Activated T-helper 2 cell treated with anti-CD3 and anti-CD28 coated beads, Interferon-gamma antibody, Interleukin-2, Interleukin-4, amounts not matched to agents 10 μg/mL and 5 μg/mL and 100 μg/mL, durations not matched to agents 14 hours and 24 hours and 36 hours (primary cell): Measurements from ENCODE around the gene IGSF23. TPM values are rescaled to one million over a fixed set of nuclear protein-coding genes. Genes with fewer than 3 reads are reported as not detected.
"Not testable (repeated sequence)": the region's sequence is repeated elsewhere in the genome, so short reads cannot be mapped to it uniquely, and the experiment has no call there.

ENCODE experiments used
- DNase-seq: peaks from one replicate; pipeline ENCODE4 v3.0.0; 2021; ENCODE audit warnings: low spot score
- H3K27ac Mint-ChIP-seq: one replicate; pipeline ENCODE4 v1.8.0; 2021; ENCODE audit warnings: mixed read lengths
- H3K27me3 Mint-ChIP-seq: one replicate; pipeline ENCODE4 v1.8.0; 2021; ENCODE audit warnings: low read depth, mixed read lengths
- H3K36me3 Mint-ChIP-seq: one replicate; pipeline ENCODE4 v1.8.0; 2021; ENCODE audit warnings: low read depth, mixed read lengths
- H3K4me1 Mint-ChIP-seq: one replicate; pipeline ENCODE4 v1.8.0; 2021; ENCODE audit warnings: low read depth, mixed read lengths
- H3K4me3 Mint-ChIP-seq: one replicate; pipeline ENCODE4 v1.8.0; 2021; ENCODE audit warnings: low read depth, mild to moderate bottlenecking, moderate library complexity, mixed read lengths
- H3K9me3 Mint-ChIP-seq: one replicate; pipeline ENCODE4 v1.8.0; 2021; ENCODE audit warnings: mixed read lengths
- intact Hi-C: fragments of 100-400 bp; cut with micrococcal nuclease; formaldehyde crosslinking; loops from one replicate; pipeline ENCODE4 v1.15.1; 2023
- total RNA-seq: library from RNA; stranded (reverse); gene quantifications from 2 replicates; pipeline ENCODE4 v1.2.3, GENCODE V29; 2022

Gene IGSF23
- total RNA-seq, 1 donor from 2014 or later, result not detected

DNA sequence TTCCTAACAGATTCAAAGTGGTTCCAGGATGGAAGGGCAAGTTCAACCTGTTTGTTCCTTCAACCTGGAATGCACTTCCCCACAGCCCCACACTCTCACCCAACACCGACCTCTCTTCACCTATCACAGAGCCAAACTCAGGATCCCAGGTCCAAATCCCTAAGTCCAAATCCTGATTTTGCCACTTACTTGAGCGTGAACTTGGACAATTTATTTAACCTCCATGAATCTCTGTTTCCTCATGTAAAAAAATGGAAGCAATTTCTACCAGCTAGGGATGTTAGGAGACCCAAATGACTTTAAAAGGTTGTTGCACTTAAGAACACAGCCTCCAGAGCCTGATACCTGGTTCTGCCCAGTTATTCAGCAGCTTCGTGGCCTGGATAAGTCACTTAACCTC is 5.4 kb upstream of the IGSF23 start:
- intact Hi-C loops, result no loop called here
- Mint-ChIP-seq H3K4me3 (no peak overlapping the region), H3K4me1 (peaks cover 2% of the 10 kb centered on the region), H3K36me3 (no peaks in the 10 kb centered on the region), H3K27ac (no peak overlapping the region), H3K27me3 (no peaks in the 10 kb centered on the region), H3K9me3 (peaks cover 8% of the 10 kb centered on the region)
- DNase-seq, result no peak

DNA sequence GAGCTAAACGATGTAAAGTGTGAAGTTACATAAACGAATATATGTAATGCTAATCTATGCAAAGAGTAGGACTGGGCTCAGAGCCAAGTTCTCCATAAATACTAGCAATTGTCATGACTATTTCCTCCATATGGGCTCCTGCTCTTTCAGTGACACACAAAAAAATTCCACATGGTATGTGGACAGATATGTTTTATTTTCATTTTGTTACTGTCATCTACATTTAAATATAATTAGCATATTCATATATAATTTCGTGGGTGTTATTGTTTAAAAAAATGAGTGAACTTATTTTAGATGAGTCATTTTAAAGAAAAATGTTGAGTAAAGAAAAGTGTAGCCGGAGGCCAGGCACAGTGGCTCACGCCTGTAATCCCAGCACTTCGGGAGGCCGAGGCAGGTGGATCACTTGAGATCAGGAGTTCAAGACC is 5.0 kb upstream of the IGSF23 start:
- DNase-seq, result no peak
- no peak overlapping the region for H3K4me3 Mint-ChIP-seq
- no peaks in the 10 kb centered on the region for H3K27me3 Mint-ChIP-seq
- H3K27ac Mint-ChIP-seq, result no peak overlapping the region
- H3K4me1 Mint-ChIP-seq, result peaks cover 2% of the 10 kb centered on the region
- peaks cover 5% of the 10 kb centered on the region for H3K9me3 Mint-ChIP-seq
- intact Hi-C loops, result no loop called here
- no peaks in the 10 kb centered on the region for H3K36me3 Mint-ChIP-seq

DNA sequence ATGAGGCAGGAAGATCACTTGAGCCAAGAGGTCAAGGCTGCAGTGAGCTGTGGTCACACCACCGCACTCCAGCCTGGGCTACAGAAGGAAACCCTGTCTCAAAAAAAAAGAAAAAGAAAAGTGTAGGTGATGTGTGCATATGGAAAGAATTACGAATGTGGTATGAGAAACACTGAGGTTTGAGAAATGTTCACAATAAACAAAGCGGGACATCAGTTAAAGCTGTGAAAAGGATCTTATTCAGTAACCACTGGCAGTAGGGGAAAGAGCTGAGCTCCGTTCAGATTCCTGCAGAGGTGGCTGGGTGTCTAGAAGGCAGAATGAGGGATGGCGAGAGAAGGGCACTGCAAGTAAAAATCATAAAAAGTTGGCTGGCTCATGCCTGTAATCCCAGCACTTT is 4.1 kb upstream of the IGSF23 start:
- DNase-seq, result no peak
- no peak overlapping the region for H3K27ac Mint-ChIP-seq
- no peak overlapping the region for H3K4me3 Mint-ChIP-seq
- H3K4me1 Mint-ChIP-seq, result peaks cover 2% of the 10 kb centered on the region
- H3K36me3 Mint-ChIP-seq, result no peaks in the 10 kb centered on the region
- H3K27me3 Mint-ChIP-seq, result no peaks in the 10 kb centered on the region
- intact Hi-C loops, result no loop called here
- H3K9me3 Mint-ChIP-seq, result peaks cover 5% of the 10 kb centered on the region

DNA sequence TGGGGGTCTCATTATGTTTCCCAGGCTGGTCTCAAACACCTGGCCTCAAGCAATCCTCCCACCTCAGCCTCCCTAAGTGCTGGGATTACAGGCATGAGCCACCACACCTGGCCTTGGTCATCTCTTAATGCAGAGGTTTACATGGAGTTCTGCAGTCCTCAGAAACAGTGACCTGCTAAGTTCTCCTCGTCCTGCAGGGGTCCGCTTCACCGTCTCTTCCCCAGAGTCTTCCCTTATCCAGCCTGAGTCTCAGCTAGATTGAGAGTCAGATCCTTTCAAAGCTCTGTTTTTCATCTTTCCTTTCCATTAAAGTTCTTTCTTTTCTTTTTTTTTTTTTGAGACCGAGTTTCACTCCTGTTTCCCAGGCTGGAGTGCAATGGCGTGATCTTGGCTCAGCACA is 2.9 kb upstream of the IGSF23 start:
- H3K27me3 Mint-ChIP-seq, DNase-seq, H3K4me1 Mint-ChIP-seq, H3K27ac Mint-ChIP-seq, intact Hi-C loops, H3K4me3 Mint-ChIP-seq, H3K9me3 Mint-ChIP-seq, H3K36me3 Mint-ChIP-seq: not testable (repeated sequence)

DNA sequence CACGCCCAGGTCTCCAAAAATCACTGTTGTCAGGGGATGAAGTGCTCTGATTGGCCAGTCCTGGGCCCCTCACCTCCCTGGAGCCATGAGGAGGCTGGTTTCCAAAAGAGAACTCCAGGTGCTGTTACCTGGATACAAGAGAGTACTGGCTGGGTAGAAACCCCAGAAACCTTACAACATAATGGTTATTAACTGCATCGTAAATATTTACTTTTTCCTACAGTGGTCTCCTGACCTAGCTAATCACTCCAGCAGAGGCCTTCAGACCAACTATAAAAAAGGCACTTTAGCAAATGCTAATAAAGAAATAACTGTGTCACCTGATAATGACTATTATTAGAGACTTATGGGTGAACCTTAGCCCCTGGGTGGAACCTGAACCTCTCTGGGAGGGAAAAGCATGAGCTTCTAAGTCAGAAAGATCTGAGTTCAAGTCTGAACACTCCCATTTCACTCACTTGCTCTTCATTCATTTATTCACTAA is 1.5 kb upstream of the IGSF23 start:
- Mint-ChIP-seq H3K4me1 (peaks cover 2% of the 10 kb centered on the region), H3K4me3 (no peak overlapping the region), H3K36me3 (no peaks in the 10 kb centered on the region), H3K9me3 (peaks cover 5% of the 10 kb centered on the region), H3K27me3 (no peaks in the 10 kb centered on the region), H3K27ac (no peak overlapping the region)
- DNase-seq, result no peak
- intact Hi-C loops, result no loop called here

DNA sequence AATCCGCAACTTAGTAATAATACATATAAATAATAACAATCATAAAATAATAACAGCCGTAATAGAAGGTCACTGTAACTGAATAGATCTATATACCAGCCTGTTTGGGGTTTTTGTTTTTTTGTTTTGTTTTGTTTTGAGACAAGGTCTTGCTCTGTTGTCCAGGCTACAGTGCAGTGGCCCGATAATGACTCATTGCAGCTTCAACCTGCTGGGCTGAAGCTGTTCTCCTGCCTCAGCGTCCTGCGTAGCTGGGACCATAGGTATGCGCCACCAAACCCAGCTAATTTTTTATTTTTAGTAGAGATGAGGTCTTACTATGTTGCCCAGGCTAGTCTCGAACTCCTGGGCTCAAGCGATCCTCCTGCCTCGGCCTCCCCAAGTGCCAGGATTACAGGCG is 950 bp downstream of the IGSF23 start:
- H3K27me3 Mint-ChIP-seq, result no peaks in the 10 kb centered on the region
- DNase-seq, result no peak

DNA sequence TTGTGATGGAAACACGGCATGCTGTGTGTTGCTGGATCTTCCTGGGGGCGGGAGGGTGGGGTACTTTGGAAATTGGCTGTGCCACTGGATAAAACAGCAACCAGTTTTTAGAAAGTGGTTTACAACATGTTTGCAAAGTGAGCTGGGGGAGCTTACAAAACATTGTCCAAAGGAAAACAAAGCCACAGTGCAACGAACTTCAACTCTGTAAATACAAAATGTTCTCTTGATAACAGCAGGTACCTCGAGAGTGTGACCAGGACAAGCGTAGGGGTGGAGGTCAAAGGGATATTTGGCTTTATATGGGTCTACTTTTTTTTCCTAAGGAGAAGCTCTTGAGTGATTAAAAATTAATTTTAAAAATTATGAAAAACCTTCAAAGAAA is 2.5 kb downstream of the IGSF23 start:
- Mint-ChIP-seq H3K4me1 (no peaks in the 10 kb centered on the region), H3K36me3 (no peaks in the 10 kb centered on the region), H3K27me3 (no peaks in the 10 kb centered on the region), H3K27ac (no peak overlapping the region), H3K9me3 (no peaks in the 10 kb centered on the region), H3K4me3 (no peak overlapping the region)
- no peak for DNase-seq
- intact Hi-C loops, result no loop called here

More for the DNA sequence above, 950 bp downstream of the IGSF23 start:
- Mint-ChIP-seq H3K4me3 (no peak overlapping the region), H3K36me3 (no peaks in the 10 kb centered on the region), H3K9me3 (no peaks in the 10 kb centered on the region), H3K4me1 (no peaks in the 10 kb centered on the region), H3K27ac (no peak overlapping the region)
- intact Hi-C loops, result no loop called here

DNA sequence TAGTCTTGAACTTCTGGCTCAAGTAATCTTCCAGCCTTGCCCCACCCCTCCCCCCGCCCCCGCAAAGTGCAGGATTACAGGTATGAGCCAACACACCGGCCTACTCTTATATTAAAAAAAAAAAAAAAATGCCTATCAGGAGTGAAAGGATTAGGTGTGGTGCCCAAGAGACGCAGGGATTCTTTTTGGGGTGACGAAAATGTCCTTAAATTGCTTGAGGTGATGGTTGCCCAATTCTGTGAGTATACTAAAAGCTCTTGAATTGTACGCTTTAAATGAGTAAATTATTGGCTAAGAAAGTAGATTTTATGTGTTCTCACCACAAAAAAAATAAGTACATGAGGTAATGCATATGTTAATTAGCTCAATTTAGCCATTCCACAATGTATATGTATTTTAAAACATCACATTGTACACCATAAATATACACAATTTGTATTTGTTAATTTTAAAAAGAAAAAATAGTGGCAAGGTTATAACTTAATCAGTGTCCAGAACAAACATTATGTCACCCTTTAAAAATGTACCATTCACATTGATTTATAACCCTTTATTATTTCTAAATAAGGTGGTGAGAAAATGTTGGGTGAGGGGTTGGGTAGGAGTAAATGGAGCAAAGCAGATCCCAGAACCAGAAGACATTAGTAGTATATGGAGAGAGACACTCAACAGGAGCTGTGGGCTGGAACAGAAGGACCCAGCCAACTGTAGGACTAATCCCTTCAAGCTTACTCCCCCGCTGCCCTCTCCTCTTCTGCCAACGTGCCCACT is 3.9 kb downstream of the IGSF23 start:
- no peaks in the 10 kb centered on the region for H3K36me3 Mint-ChIP-seq
- intact Hi-C loops, result no loop called here
- no peak overlapping the region for H3K4me3 Mint-ChIP-seq
- H3K27me3 Mint-ChIP-seq, result no peaks in the 10 kb centered on the region
- H3K4me1 Mint-ChIP-seq, result no peaks in the 10 kb centered on the region
- no peaks in the 10 kb centered on the region for H3K9me3 Mint-ChIP-seq
- no peak for DNase-seq
- H3K27ac Mint-ChIP-seq, result no peak overlapping the region

DNA sequence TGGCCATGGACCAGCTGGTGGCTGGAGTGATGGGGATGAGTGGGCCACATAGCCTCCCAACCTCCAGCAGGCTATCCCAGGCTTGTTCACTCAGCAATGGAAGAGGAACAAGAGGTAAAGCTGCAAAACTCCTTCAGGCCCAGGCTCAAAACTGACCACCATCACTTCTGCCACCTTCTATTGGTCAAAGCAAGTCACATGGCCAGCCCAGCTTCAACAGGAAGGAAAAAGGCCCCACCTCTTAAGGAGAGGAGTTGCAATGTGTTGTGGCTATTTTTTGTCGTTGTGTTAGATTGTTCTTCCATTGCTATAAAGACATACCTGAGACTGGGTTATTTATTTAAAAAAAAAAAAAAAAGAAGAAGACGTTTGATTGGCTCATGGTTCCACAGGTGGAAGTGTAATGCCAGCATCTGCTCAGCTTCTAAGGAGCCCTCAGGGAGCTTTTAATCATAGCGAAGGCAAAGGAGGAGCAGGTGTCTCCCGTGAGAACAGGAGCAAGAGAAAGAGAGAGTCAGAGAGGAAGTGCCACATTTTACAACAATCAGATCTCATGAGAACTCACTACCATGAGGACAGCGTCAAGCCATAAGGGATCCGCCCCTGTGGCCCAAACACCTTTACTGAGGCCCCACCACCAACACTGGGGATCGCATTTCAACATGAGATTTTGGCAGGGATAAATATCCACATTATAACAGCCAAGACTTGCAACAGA is 5.4 kb downstream of the IGSF23 start:
- Mint-ChIP-seq H3K36me3 (no peaks in the 10 kb centered on the region), H3K27me3 (no peaks in the 10 kb centered on the region), H3K4me3 (no peak overlapping the region)

DNA sequence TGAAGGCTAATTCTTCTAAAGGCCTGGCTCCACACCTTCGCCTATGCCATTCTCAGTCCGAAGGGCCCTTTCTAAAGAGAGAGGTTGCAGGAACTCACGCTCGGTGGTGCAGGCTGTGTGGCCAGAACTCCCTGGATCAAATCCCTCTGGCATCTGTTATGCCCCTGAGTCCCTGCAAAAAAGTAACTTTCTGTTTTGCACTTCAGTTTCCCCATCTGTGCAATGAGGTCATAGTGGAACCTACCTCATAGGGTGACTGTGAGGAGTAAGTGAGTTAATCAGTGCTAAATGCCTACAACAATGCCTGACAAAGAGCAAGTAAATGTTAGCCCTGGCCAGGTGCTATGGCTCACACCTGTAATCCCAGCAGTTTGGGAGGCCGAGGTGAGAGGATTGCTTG is 7.3 kb downstream of the IGSF23 start:
- no peak overlapping the region for H3K27ac Mint-ChIP-seq
- no peaks in the 10 kb centered on the region for H3K4me1 Mint-ChIP-seq
- intact Hi-C loops, result no loop called here
- H3K27me3 Mint-ChIP-seq, result no peaks in the 10 kb centered on the region
- H3K9me3 Mint-ChIP-seq, result no peaks in the 10 kb centered on the region
- no peaks in the 10 kb centered on the region for H3K36me3 Mint-ChIP-seq
- H3K4me3 Mint-ChIP-seq, result no peak overlapping the region
- DNase-seq, result no peak

More for the DNA sequence above, 5.4 kb downstream of the IGSF23 start:
- no peaks in the 10 kb centered on the region for H3K9me3 Mint-ChIP-seq
- DNase-seq, result no peak
- H3K27ac Mint-ChIP-seq, result no peak overlapping the region
- intact Hi-C loops, result no loop called here
- H3K4me1 Mint-ChIP-seq, result no peaks in the 10 kb centered on the region

DNA sequence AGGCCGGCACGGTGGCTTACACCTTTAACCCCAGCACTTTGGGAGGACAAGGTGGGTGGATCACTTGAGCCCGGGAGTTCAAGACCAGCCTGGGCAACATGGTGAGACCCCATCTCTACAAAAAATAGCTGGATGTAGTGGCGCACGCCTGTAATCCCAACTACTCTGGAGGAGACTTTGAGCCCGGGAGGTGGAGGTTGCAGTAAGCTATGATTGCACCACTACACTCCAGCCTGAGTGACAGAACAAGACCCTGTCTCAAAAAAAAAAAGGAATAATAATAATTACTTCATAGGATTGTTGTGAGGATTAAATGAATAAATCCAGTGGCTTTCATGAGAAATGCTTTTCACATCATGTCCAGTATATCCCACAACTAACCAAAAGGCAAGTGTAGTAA is 8.0 kb downstream of the IGSF23 start:
- H3K9me3 Mint-ChIP-seq, result no peaks in the 10 kb centered on the region
- H3K27me3 Mint-ChIP-seq, result no peaks in the 10 kb centered on the region
- H3K4me1 Mint-ChIP-seq, result no peaks in the 10 kb centered on the region
- DNase-seq, result no peak
- no peak overlapping the region for H3K27ac Mint-ChIP-seq
- no peaks in the 10 kb centered on the region for H3K36me3 Mint-ChIP-seq
- no peak overlapping the region for H3K4me3 Mint-ChIP-seq
- intact Hi-C loops, result no loop called here

DNA sequence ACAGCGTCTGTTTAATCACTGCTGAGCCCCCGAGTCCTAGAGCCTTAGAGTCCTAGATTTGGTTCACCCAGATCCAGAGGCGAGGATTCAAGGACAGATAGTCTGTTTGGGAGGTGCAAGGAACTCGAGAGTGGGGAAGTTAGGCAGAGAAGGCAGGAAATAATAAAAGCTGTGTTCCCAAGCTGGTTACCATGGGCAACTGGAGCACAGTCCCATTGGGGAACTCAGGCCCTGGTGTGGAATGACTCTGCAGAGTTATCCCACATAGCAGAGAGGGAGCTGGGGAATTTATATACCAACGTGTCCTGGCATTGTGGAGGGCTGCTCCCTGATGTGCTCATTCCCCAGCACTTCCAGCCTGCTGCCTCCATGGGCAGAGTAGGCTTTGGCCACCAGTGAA is 9.7 kb downstream of the IGSF23 start:
- Mint-ChIP-seq H3K9me3 (no peaks in the 10 kb centered on the region), H3K27me3 (no peaks in the 10 kb centered on the region), H3K4me1 (no peaks in the 10 kb centered on the region), H3K36me3 (no peaks in the 10 kb centered on the region), H3K4me3 (no peak overlapping the region), H3K27ac (no peak overlapping the region)
- intact Hi-C loops, result no loop called here
- no peak for DNase-seq

DNA sequence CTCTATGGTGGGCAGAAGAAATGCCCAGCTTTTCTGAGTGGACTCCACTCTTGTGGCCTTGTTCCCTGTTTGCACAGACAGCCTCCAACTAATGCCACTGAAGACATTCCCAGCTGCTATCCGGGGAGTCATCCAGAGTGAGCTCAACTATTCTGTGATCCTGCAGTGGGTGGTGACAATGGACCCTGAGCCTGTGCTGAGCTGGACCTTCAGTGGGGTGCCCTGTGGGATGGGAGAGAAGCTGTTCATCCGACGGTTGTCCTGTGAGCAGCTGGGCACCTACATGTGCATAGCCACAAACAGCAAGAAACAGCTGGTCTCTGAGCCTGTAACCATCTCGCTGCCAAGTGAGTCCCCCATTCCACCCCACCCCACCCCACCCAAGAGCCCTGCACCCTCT is 10.3 kb downstream of the IGSF23 start:
- Mint-ChIP-seq H3K4me3 (no peak overlapping the region), H3K27me3 (no peaks in the 10 kb centered on the region), H3K9me3 (no peaks in the 10 kb centered on the region), H3K36me3 (no peaks in the 10 kb centered on the region), H3K4me1 (no peaks in the 10 kb centered on the region), H3K27ac (no peak overlapping the region)
- no peak for DNase-seq
- intact Hi-C loops, result no loop called here
